Neural progenitor cell (in vitro differentiated cells): ENCODE results near the gene NOTCH4. TPM values are rescaled to one million over a fixed set of nuclear protein-coding genes. Genes with fewer than 3 reads are reported as not detected.
A peak's percentile ranks its signal among the peaks of the same experiment; 100 is the strongest.

Source experiments
- DNase-seq: peaks from one replicate; pipeline ENCODE4 v3.0.0-alpha.2; 2016; ENCODE audit warnings: low spot score
- H2AFZ ChIP-seq: fragments of 200-600 bp; sonication (generic); replicated peaks from 2 replicates; pipeline ENCODE4 v1.6.1; 2016; ENCODE audit warnings: antibody characterized with exemption
- H3F3A ChIP-seq: fragments of 200-600 bp; sonication (generic); 2 replicates; pipeline ENCODE4 v1.6.1; 2016; ENCODE audit warnings: antibody characterized with exemption, low read depth
- H3K27ac ChIP-seq: fragments of 200-600 bp; sonication (generic); 2 replicates; pipeline ENCODE4 v1.5.1; 2016; ENCODE audit warnings: mild to moderate bottlenecking
- H3K27me3 ChIP-seq: fragments of 200-600 bp; sonication (generic); 2 replicates; pipeline ENCODE4 v1.6.1; 2016; ENCODE audit warnings: mild to moderate bottlenecking, moderate library complexity
- H3K36me3 ChIP-seq: fragments of 200-600 bp; sonication (generic); 2 replicates; pipeline ENCODE4 v1.5.1; 2016
- H3K4me1 ChIP-seq: fragments of 200-600 bp; sonication (generic); 2 replicates; pipeline ENCODE4 v1.6.1; 2016; ENCODE audit warnings: mixed run types
- H3K4me2 ChIP-seq: fragments of 200-600 bp; sonication (generic); 2 replicates; pipeline ENCODE4 v1.6.1; 2016
- H3K4me3 ChIP-seq: fragments of 200-600 bp; sonication (generic); 2 replicates; pipeline ENCODE4 v1.5.1; 2016
- H3K79me2 ChIP-seq: fragments of 200-600 bp; sonication (generic); 2 replicates; pipeline ENCODE4 v1.6.1; 2016; ENCODE audit warnings: low read depth
- H3K9ac ChIP-seq: fragments of 200-600 bp; sonication (generic); 2 replicates; pipeline ENCODE4 v1.6.1; 2016
- H3K9me3 ChIP-seq: fragments of 200-600 bp; sonication (generic); 2 replicates; pipeline ENCODE4 v1.5.1; 2016; ENCODE audit warnings: low read depth
- H4K20me1 ChIP-seq: fragments of 200-600 bp; sonication (generic); 2 replicates; pipeline ENCODE4 v1.6.1; 2016; ENCODE audit warnings: low read depth
- H3K27ac Mint-ChIP-seq: 3 replicates; pipeline ENCODE4 v1.8.0; 2021; ENCODE audit warnings: mixed read lengths
- H3K27me3 Mint-ChIP-seq: 2 replicates; pipeline ENCODE4 v1.8.0; 2022; ENCODE audit warnings: low read depth, mild to moderate bottlenecking, inconsistent platforms, moderate library complexity, mixed read lengths; ENCODE audit not compliant: insufficient read depth
- H3K36me3 Mint-ChIP-seq: 3 replicates; pipeline ENCODE4 v1.8.0; 2021; ENCODE audit warnings: mixed read lengths
- H3K4me1 Mint-ChIP-seq: 3 replicates; pipeline ENCODE4 v1.8.0; 2021; ENCODE audit warnings: mixed read lengths
- H3K4me3 Mint-ChIP-seq: 3 replicates; pipeline ENCODE4 v1.8.0; 2021; ENCODE audit warnings: mild to moderate bottlenecking, moderate library complexity, mixed read lengths
- H3K9me3 Mint-ChIP-seq: 3 replicates; pipeline ENCODE4 v1.8.0; 2020; ENCODE audit warnings: mixed read lengths
- EZH2 ChIP-seq: fragments of 200-600 bp; sonication (generic); IDR thresholded peaks from 2 replicates; pipeline ENCODE4 v1.6.1; 2017; ENCODE audit warnings: antibody characterized with exemption, mild to moderate bottlenecking, moderate library complexity
- EZH2phosphoT487 ChIP-seq: fragments of 200-600 bp; sonication (generic); IDR thresholded peaks from 2 replicates; pipeline ENCODE4 v1.6.1; 2017; ENCODE audit warnings: antibody characterized with exemption
- total RNA-seq: library from RNA; depleted of rRNA; stranded (reverse); fragments of >200 nt; gene quantifications from 2 replicates; pipeline ENCODE4 v1.2.3, GENCODE V29; 2015; ENCODE audit warnings: low replicate concordance
- TF ChIP-seq, protein P1 (sequence below): fragments of 200-600 bp; sonication (generic); IDR thresholded peaks from 2 replicates; pipeline ENCODE4 v1.5.1; 2017; ENCODE audit warnings: antibody characterized with exemption, mild to moderate bottlenecking

The NOTCH4 gene
- total RNA-seq, 1 donor from 2014 or later, result 3.2 TPM

- Histone ChIP-seq H3K27ac (peak within 1 kb of the TSS; percentile 37), H3K36me3 (no peaks in the 10 kb centered on the region), H3K9ac (no peak within 1 kb of the TSS), H3K79me2 (peaks cover 29% of the 10 kb centered on the region), H3K4me3 (no peak within 1 kb of the TSS), H3F3A (peaks cover 39% of the 10 kb centered on the region), H3K4me2 (no peak within 1 kb of the TSS), H3K4me1 (peaks cover 6% of the 10 kb centered on the region), H2AFZ (no peak within 1 kb of the TSS), H4K20me1 (peaks cover 27% of the 10 kb centered on the region), H3K27me3 (no peaks in the 10 kb centered on the region), H3K9me3 (no peaks in the 10 kb centered on the region)
- Mint-ChIP-seq H3K27ac (peak within 1 kb of the TSS; percentile 76), H3K4me1 (peaks cover 42% of the 10 kb centered on the region), H3K9me3 (no peaks in the 10 kb centered on the region), H3K36me3 (peaks cover 23% of the 10 kb centered on the region), H3K27me3 (peaks cover 13% of the 10 kb centered on the region), H3K4me3 (peak within 1 kb of the TSS; percentile 52)
- TF ChIP-seq EZH2phosphoT487 (no peak), EZH2 (no peak)
- TF ChIP-seq, protein P1, sequence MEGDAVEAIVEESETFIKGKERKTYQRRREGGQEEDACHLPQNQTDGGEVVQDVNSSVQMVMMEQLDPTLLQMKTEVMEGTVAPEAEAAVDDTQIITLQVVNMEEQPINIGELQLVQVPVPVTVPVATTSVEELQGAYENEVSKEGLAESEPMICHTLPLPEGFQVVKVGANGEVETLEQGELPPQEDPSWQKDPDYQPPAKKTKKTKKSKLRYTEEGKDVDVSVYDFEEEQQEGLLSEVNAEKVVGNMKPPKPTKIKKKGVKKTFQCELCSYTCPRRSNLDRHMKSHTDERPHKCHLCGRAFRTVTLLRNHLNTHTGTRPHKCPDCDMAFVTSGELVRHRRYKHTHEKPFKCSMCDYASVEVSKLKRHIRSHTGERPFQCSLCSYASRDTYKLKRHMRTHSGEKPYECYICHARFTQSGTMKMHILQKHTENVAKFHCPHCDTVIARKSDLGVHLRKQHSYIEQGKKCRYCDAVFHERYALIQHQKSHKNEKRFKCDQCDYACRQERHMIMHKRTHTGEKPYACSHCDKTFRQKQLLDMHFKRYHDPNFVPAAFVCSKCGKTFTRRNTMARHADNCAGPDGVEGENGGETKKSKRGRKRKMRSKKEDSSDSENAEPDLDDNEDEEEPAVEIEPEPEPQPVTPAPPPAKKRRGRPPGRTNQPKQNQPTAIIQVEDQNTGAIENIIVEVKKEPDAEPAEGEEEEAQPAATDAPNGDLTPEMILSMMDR, result no peak
- no peak for DNase-seq
Observed at GRCh38 chr6:32184084-32184640, 39.7 kb downstream of the NOTCH4 start, which contains the start of gene AGER. Gene AGER, minus strand, starts transcription at chr6:32184253. Its CDS starts 31 bp downstream, at chr6:32184222.

DNA sequence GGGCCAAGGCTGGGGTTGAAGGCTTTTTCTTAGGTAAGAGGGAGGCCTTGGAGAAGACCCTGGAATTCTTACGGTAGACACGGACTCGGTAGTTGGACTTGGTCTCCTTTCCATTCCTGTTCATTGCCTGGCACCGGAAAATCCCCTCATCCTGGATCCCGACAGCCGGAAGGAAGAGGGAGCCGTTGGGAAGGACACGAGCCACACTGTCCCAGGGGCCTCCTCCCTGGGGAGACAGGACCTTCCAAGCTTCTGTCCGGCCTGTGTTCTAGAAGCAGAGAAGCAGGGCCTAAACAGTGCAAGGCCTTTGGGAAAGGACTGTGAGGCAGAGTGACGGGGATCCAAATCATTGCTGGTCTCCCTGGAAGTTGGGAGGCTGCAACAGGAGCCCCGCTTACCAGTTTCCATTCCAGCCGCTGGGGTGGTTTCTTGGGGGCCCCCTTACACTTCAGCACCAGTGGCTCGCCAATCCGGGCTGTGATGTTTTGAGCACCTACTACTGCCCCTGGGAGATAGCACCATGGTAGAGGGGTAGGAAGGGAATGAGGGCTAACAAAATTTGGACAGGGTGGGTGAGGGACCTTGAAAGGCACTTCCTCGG lies 40.3 kb downstream of the NOTCH4 start:
- Histone ChIP-seq H3K27ac (peak overlapping the region; percentile 20), H3K9me3 (no peaks in the 10 kb centered on the region), H3K27me3 (no peaks in the 10 kb centered on the region), H3K79me2 (peaks cover 29% of the 10 kb centered on the region), H3K9ac (no peak overlapping the region), H3K4me2 (no peak overlapping the region), H3F3A (peaks cover 35% of the 10 kb centered on the region), H3K4me3 (no peak overlapping the region), H2AFZ (no peak overlapping the region), H3K36me3 (no peaks in the 10 kb centered on the region), H3K4me1 (peaks cover 9% of the 10 kb centered on the region), H4K20me1 (peaks cover 23% of the 10 kb centered on the region)
- no peak overlapping the region for H3K4me3 Mint-ChIP-seq
- peaks cover 12% of the 10 kb centered on the region for H3K27me3 Mint-ChIP-seq
- H3K36me3 Mint-ChIP-seq, result peaks cover 28% of the 10 kb centered on the region
- H3K4me1 Mint-ChIP-seq, result peaks cover 41% of the 10 kb centered on the region
- no peak for TF ChIP-seq EZH2phosphoT487
- no peak for TF ChIP-seq EZH2
- TF ChIP-seq, protein P1, result no peak
- DNase-seq, result no peak
- peak overlapping the region; percentile 76 for H3K27ac Mint-ChIP-seq
- no peaks in the 10 kb centered on the region for H3K9me3 Mint-ChIP-seq

DNA sequence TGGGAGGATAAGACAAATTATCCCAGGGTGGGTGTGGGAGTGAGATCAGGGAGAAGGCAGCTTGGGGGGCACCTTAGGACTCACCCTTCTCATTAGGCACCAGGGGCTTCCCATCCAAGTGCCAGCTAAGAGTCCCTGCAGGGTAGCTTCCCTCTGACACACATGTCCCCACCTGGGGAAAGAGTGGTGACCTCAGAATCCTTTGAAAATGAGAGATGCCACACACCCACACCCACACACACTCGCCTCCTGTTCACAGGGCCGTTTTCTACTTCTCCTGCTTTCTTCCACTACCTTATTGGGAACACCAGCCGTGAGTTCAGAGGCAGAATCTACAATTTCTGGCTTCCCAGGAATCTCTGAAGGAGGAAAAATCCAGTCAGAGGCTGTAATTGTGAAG lies 40.8 kb downstream of the NOTCH4 start:
- peaks cover 28% of the 10 kb centered on the region for H3K36me3 Mint-ChIP-seq
- H3K4me2 ChIP-seq, result no peak overlapping the region
- H3K79me2 ChIP-seq, result peaks cover 25% of the 10 kb centered on the region
- H3K4me1 ChIP-seq, result peaks cover 9% of the 10 kb centered on the region
- DNase-seq, result no peak
- peaks cover 32% of the 10 kb centered on the region for H3F3A ChIP-seq
- H4K20me1 ChIP-seq, result peaks cover 18% of the 10 kb centered on the region
- H3K9me3 ChIP-seq, result no peaks in the 10 kb centered on the region
- no peak overlapping the region for H3K27ac Mint-ChIP-seq
- no peaks in the 10 kb centered on the region for H3K36me3 ChIP-seq
- TF ChIP-seq, protein P1, result no peak
- H3K4me1 Mint-ChIP-seq, result peaks cover 39% of the 10 kb centered on the region
- H3K27me3 ChIP-seq, result no peaks in the 10 kb centered on the region
- H3K27me3 Mint-ChIP-seq, result peaks cover 12% of the 10 kb centered on the region
- no peak overlapping the region for H2AFZ ChIP-seq
- H3K4me3 ChIP-seq, result no peak overlapping the region
- H3K9ac ChIP-seq, result no peak overlapping the region
- no peaks in the 10 kb centered on the region for H3K9me3 Mint-ChIP-seq
- H3K4me3 Mint-ChIP-seq, result no peak overlapping the region
- H3K27ac ChIP-seq, result peak overlapping the region; percentile 20
